ENCODE measurements around the gene DDRGK1. TPM values are rescaled to one million over a fixed set of nuclear protein-coding genes. Genes with fewer than 3 reads are reported as not detected.

The DDRGK1 gene
- total and polyA plus RNA-seq, 7 donors, result 16.8 to 86.1 (median 70.6) TPM

DNA sequence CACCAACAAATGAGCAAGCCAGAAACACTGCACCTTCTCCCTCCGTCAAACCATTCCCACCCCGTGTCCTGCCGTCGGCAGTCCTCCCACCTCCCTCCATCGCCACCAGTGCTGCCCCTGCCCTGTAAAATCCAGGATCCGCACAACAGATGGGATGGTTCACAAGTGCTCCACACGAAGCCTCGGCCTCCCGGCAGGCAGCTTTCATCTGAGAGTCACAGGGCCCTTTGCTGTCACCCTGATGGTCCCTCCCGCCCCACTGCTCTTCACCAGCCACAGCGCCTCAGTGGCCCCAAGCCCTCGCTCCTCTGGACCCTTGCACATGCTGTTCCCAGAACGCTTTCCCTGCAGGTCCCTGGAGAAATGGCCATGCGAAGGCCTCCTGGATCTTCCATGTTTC is 22.4 kb upstream of the DDRGK1 start:
- 95 to 97% methylated on average over 14 of the region's 14 CpGs for WGBS, 2 donors
- no peaks in the 10 kb centered on the region for H3K9me3 ChIP-seq
- no peak overlapping the region for H3K4me3 ChIP-seq
- H3K27ac ChIP-seq, result no peak overlapping the region
- DNase-seq, result no peak
- H3K27me3 ChIP-seq, result no peaks in the 10 kb centered on the region
- intact Hi-C loops (cut with DNase I), result no loop called here
- H3K4me1 ChIP-seq, result no peaks in the 10 kb centered on the region
- H3K36me3 ChIP-seq, result peaks cover 0 to 36% (median 6%) of the 10 kb centered on the region in 4 donors
- TF ChIP-seq POLR2AphosphoS5 (IDR thresholded peaks at IDR 0.05) (no peak), EP300 (IDR thresholded peaks at IDR 0.05) (no peak), POLR2A (IDR thresholded peaks at IDR 0.05) (no peak)
- TF ChIP-seq, protein P1, sequence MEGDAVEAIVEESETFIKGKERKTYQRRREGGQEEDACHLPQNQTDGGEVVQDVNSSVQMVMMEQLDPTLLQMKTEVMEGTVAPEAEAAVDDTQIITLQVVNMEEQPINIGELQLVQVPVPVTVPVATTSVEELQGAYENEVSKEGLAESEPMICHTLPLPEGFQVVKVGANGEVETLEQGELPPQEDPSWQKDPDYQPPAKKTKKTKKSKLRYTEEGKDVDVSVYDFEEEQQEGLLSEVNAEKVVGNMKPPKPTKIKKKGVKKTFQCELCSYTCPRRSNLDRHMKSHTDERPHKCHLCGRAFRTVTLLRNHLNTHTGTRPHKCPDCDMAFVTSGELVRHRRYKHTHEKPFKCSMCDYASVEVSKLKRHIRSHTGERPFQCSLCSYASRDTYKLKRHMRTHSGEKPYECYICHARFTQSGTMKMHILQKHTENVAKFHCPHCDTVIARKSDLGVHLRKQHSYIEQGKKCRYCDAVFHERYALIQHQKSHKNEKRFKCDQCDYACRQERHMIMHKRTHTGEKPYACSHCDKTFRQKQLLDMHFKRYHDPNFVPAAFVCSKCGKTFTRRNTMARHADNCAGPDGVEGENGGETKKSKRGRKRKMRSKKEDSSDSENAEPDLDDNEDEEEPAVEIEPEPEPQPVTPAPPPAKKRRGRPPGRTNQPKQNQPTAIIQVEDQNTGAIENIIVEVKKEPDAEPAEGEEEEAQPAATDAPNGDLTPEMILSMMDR (IDR thresholded peaks at IDR 0.05), result no peak

DNA sequence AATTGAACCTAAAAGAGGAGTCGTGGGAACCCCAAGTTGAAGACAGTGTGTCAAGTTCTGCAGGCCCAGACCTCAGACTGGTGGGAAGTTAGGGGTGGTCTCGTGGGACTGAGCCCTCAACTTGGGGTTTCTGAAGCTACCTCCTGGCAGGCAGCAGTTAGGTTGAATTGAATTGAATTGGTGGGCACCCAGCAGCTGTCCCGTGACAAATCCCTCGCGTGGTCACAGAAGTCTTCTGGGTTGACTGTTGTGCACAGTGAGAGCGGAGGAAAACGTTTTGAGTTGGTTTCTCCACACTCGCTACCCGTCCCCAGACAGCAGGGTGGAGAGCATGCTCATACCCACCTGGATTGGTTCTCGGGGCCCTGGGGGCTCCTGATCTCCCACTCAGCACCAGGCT is 21.6 kb upstream of the DDRGK1 start:
- intact Hi-C loops (cut with DNase I), result no loop called here
- no peak for DNase-seq
- 88 to 89% methylated on average over 10 of the region's 10 CpGs for WGBS, 2 donors
- Histone ChIP-seq H3K27ac (no peak overlapping the region), H3K27me3 (no peaks in the 10 kb centered on the region), H3K4me1 (no peaks in the 10 kb centered on the region), H3K36me3 (peaks cover 0 to 44% (median 6%) of the 10 kb centered on the region in 4 donors), H3K9me3 (no peaks in the 10 kb centered on the region), H3K4me3 (no peak overlapping the region)
- TF ChIP-seq POLR2A (IDR thresholded peaks at IDR 0.05), result no peak
- no peak for TF ChIP-seq POLR2AphosphoS5 (IDR thresholded peaks at IDR 0.05)
- TF ChIP-seq, protein P1 (IDR thresholded peaks at IDR 0.05), result no peak
- no peak for TF ChIP-seq EP300 (IDR thresholded peaks at IDR 0.05)

DNA sequence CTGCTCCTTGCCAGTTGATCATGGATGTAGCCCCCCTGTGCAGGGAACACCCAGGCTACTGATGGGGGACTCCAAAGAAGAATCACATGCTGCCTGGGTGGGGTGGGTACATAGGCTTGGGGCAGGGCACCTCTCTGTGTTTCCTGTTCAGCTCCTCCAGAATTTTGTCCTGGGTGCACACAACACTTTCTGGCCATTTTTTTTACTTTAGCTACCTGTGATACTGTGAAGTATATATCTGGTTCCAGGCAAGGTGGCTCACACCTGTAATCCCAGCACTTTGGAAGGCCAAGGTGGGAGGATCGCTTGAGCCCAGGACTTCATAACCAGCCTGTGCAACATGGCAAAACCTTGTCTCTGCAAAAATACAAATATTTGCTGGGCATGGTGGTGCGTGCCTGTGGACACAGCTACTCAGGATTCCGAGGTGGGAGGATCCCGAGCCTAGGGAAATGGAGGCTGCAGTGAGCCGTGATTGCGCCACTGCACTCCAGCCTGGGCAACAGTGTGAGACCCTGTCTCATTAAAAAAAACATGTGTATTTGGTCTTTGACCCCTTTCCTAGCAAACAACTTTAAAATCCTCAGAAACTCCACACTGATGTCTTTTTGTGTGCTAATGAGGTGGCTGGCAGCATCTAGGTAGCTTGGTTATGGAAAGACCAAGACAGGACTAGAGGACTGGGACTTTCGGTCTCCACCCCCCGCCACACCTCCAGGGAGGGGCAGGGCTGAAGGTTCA is 20.4 kb upstream of the DDRGK1 start:
- WGBS, 2 donors, result 76 to 90% methylated on average over 8 of the region's 8 CpGs
- no peaks in the 10 kb centered on the region for H3K9me3 ChIP-seq
- H3K27ac ChIP-seq, result no peak overlapping the region
- H3K27me3 ChIP-seq, result no peaks in the 10 kb centered on the region
- H3K4me3 ChIP-seq, result no peak overlapping the region
- no peaks in the 10 kb centered on the region for H3K4me1 ChIP-seq
- intact Hi-C loops (cut with DNase I), result no loop called here
- no peak for DNase-seq
- peaks cover 0 to 50% (median 6%) of the 10 kb centered on the region in 4 donors for H3K36me3 ChIP-seq
- TF ChIP-seq, protein P1 (IDR thresholded peaks at IDR 0.05), result no peak
- TF ChIP-seq POLR2A (IDR thresholded peaks at IDR 0.05) (no peak), EP300 (IDR thresholded peaks at IDR 0.05) (no peak)

DNA sequence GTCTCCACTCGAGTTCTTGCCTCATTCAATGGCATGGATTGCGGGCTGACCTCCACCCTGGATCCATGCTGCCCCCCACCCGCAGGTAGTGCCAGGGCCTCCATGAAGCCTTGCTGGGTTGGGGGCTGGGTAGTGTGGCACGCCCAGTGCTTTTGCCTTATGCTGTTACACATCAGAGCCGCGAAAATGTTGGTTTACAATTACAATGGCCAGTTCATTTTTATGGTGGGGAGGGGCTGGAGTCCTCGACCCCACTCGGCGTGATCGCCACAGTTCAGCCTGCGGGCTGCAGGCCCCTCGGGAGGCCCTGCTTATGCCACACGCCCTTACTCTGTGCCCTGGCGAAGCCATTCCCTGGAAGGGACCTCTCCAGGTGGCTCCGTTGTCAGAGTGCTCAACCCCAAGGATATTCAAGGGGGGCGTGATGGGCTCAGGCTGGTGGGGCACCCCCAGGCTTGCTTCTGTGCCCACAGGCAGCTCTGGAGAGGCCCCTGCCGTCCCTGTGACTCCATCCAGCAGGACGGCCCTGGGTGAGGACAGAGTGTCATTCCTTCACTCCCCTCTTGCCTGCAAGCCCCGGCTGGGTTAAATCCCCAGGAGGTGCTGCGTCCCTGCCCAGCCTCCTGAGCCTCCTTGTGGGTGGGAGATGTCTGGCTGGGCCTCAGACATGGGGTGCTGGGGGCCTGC is 19.7 kb upstream of the DDRGK1 start:
- H3K27ac ChIP-seq, result no peak overlapping the region
- no peak for DNase-seq
- H3K4me1 ChIP-seq, result no peaks in the 10 kb centered on the region
- H3K36me3 ChIP-seq, result peaks cover 0 to 50% (median 6%) of the 10 kb centered on the region in 4 donors
- intact Hi-C loops (cut with DNase I), result no loop called here
- 76 to 90% methylated on average over 20 of the region's 20 CpGs for WGBS, 2 donors
- no peaks in the 10 kb centered on the region for H3K27me3 ChIP-seq
- H3K4me3 ChIP-seq, result no peak overlapping the region
- TF ChIP-seq EP300 (IDR thresholded peaks at IDR 0.05), result no peak
- TF ChIP-seq POLR2A (IDR thresholded peaks at IDR 0.05), result no peak
- no peak for TF ChIP-seq POLR2AphosphoS5 (IDR thresholded peaks at IDR 0.05)
- TF ChIP-seq, protein P1 (IDR thresholded peaks at IDR 0.05), result no peak
- H3K9me3 ChIP-seq, result no peaks in the 10 kb centered on the region
